NT2/D1 (cell line): ENCODE measurements around the gene ESR2.

Experiments used
- SUZ12 ChIP-seq: IDR thresholded peaks from 2 replicates; pipeline ENCODE4 v1.6.1; 2011; ENCODE audit not compliant: insufficient read length, insufficient read depth; ENCODE audit errors: extremely low read depth
- YY1 ChIP-seq: IDR thresholded peaks from 2 replicates; pipeline ENCODE4 v1.6.1; 2011; ENCODE audit not compliant: insufficient read length, insufficient read depth

GRCh38 chr14:64147126-64147790, 146.9 kb downstream of the ESR2 start:
- TF ChIP-seq SUZ12 = no peak
- TF ChIP-seq YY1 = no peak
